ENCODE measurements around the gene SEC14L1. TPM values are rescaled to one million over a fixed set of nuclear protein-coding genes. Genes with fewer than 3 reads are reported as not detected.

The SEC14L1 gene
- total RNA-seq, 1 donor from 2014 or later, result 144 TPM

DNA sequence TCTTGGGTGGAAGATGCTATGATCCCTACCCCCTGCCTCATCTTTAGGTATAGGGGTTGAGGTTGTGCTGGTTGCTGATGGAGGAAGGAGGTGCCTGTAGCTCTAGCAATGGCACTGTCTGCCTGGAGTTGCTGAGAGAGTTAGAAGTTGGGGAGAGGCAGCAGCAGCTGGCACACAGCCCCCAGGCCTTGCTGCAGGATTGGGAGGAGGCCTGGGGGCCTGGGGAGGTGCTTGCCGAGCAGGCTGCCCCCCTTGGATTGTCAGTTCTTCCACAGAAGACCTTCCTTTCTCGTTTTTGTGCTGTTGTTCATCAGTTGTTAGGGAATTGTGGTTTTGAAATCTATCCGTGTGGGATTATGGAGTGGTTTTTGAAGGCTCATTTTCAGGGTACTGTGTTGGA is 52.9 kb downstream of the SEC14L1 start:
- Histone ChIP-seq H3K36me3 (peaks cover 83% of the 10 kb centered on the region), H3K27ac (no peak overlapping the region)

GRCh38 chr17:77194179-77194578 is 53.4 kb downstream of the SEC14L1 start:
- no peaks in the 10 kb centered on the region for H3K9me3 ChIP-seq
- no peaks in the 10 kb centered on the region for H3K4me1 ChIP-seq
- H3K36me3 ChIP-seq, result peaks cover 86% of the 10 kb centered on the region
- H3K27ac ChIP-seq, result no peak overlapping the region
- no peak overlapping the region for H3K4me3 ChIP-seq
- ATAC-seq (no peak), DNase-seq (no peak)
- intact Hi-C loops (cut with DNase I), result no loop called here
- TF ChIP-seq, protein P1, sequence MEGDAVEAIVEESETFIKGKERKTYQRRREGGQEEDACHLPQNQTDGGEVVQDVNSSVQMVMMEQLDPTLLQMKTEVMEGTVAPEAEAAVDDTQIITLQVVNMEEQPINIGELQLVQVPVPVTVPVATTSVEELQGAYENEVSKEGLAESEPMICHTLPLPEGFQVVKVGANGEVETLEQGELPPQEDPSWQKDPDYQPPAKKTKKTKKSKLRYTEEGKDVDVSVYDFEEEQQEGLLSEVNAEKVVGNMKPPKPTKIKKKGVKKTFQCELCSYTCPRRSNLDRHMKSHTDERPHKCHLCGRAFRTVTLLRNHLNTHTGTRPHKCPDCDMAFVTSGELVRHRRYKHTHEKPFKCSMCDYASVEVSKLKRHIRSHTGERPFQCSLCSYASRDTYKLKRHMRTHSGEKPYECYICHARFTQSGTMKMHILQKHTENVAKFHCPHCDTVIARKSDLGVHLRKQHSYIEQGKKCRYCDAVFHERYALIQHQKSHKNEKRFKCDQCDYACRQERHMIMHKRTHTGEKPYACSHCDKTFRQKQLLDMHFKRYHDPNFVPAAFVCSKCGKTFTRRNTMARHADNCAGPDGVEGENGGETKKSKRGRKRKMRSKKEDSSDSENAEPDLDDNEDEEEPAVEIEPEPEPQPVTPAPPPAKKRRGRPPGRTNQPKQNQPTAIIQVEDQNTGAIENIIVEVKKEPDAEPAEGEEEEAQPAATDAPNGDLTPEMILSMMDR (IDR thresholded peaks at IDR 0.05), result no peak
- no peaks in the 10 kb centered on the region for H3K27me3 ChIP-seq

More for the DNA sequence above, 52.9 kb downstream of the SEC14L1 start:
- no peaks in the 10 kb centered on the region for H3K27me3 ChIP-seq
- H3K4me3 ChIP-seq, result no peak overlapping the region
- intact Hi-C loops (cut with DNase I), result no loop called here
- peaks cover 4% of the 10 kb centered on the region for H3K4me1 ChIP-seq
- TF ChIP-seq, protein P1 (IDR thresholded peaks at IDR 0.05), result no peak
- H3K9me3 ChIP-seq, result no peaks in the 10 kb centered on the region
- ATAC-seq, result no peak
- DNase-seq, result no peak

DNA sequence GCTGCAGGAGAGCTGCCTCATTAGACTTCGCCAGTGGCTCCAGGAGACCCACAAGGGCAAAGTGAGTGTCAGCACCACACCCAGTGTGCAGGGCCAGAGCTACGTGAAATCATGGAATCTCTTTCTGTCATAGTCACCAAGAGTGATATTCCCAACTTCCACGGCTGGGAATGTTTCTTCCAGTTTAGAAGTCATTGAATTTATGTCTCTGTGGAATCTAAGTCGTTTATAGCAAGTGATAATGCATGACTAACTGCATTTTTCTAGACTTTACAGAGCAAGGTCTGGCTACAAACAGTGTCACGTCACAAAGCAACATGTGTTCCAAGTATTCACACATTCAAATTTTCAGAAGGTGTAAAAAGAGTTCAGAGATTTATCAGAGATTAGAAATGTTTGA is 55.5 kb downstream of the SEC14L1 start:
- no peaks in the 10 kb centered on the region for H3K4me1 ChIP-seq
- no peak overlapping the region for H3K4me3 ChIP-seq
- no peaks in the 10 kb centered on the region for H3K27me3 ChIP-seq
- H3K36me3 ChIP-seq, result peaks cover 97% of the 10 kb centered on the region
- intact Hi-C loops (cut with DNase I), result no loop called here
- no peak for ATAC-seq
- no peak overlapping the region for H3K27ac ChIP-seq
- no peak for DNase-seq
- TF ChIP-seq, protein P1 (IDR thresholded peaks at IDR 0.05), result no peak
- no peaks in the 10 kb centered on the region for H3K9me3 ChIP-seq

- Histone ChIP-seq H3K9me3 (no peaks in the 10 kb centered on the region), H3K27ac (no peak overlapping the region), H3K4me3 (no peak overlapping the region), H3K4me1 (no peaks in the 10 kb centered on the region), H3K27me3 (no peaks in the 10 kb centered on the region), H3K36me3 (peaks cover 97% of the 10 kb centered on the region)
- ATAC-seq (no peak), DNase-seq (no peak)
- TF ChIP-seq, protein P1 (IDR thresholded peaks at IDR 0.05), result no peak
- intact Hi-C loops (cut with DNase I), result no loop called here
Observed at GRCh38 chr17:77197115-77197514, 56.3 kb downstream of the SEC14L1 start.

GRCh38 chr17:77200711-77201110 is 59.9 kb downstream of the SEC14L1 start:
- no peaks in the 10 kb centered on the region for H3K27me3 ChIP-seq
- TF ChIP-seq, protein P1 (IDR thresholded peaks at IDR 0.05), result peak; percentile 12
- no peak overlapping the region for H3K27ac ChIP-seq
- no peak overlapping the region for H3K4me3 ChIP-seq
- peaks cover 4% of the 10 kb centered on the region for H3K4me1 ChIP-seq
- DNase-seq (no peak), ATAC-seq (peak; percentile 70)
- no peaks in the 10 kb centered on the region for H3K9me3 ChIP-seq
- H3K36me3 ChIP-seq, result peaks cover 97% of the 10 kb centered on the region
- intact Hi-C loops (cut with DNase I), result loop anchor here (10.0 kb wide), 1 partner anchor 56 kb away; the partner anchor contains the start of gene SEC14L1

DNA sequence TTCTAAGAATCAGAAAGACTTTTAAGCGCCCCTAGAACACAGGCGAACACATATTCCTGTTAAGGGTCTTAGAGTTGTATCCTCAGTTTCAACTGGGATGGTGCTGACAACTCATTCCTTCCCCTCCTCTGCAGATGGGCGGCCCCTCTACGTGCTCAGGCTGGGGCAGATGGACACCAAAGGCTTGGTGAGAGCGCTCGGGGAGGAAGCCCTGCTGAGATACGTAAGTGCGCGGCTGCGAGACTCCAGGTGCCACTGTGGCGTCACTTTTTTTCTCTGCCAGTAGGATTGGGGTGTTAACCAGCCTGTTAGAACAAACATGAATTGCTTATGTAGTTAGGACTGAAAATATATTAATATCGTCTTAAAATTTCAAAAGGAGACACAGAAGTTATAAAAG is 62.7 kb downstream of the SEC14L1 start:
- Histone ChIP-seq H3K9me3 (no peaks in the 10 kb centered on the region), H3K36me3 (peaks cover 97% of the 10 kb centered on the region), H3K27me3 (no peaks in the 10 kb centered on the region), H3K4me1 (peaks cover 17% of the 10 kb centered on the region), H3K27ac (no peak overlapping the region), H3K4me3 (no peak overlapping the region)
- ATAC-seq (no peak), DNase-seq (no peak)
- intact Hi-C loops (cut with DNase I), result loop anchor here (10.0 kb wide), 1 partner anchor 59 kb away; the partner anchor contains the start of gene SEC14L1
- TF ChIP-seq, protein P1 (IDR thresholded peaks at IDR 0.05), result no peak

All from upper lobe of right lung (tissue), 1 donor.